GM12878 (cell line): ENCODE measurements around the gene RBM19. TPM values are rescaled to one million over a fixed set of nuclear protein-coding genes. Genes with fewer than 3 reads are reported as not detected.

ENCODE experiments used
- ATAC-seq: fragments of 200-7000 bp; cut with Tn5 transposase; 3 replicates; pipeline ENCODE4 v1.9.1; 2020; ENCODE audit warnings: mild to moderate bottlenecking, moderate library complexity
- BruUV-seq: library from RNA; stranded (reverse); fragments of 400-500 nt; replicated peaks from 2 replicates; lab custom pipeline; 2021; lab: Mats Ljungman, UMichigan
- CTCF ChIA-PET: fragments of 300-600 bp; sonication (Branson Sonifier 250); formaldehyde crosslinking; extraction: SDS; loops from one replicate; lab custom pipeline; 2021; ENCODE audit warnings: inconsistent platforms; lab: Yijun Ruan, JAX
- POLR2A ChIA-PET: fragments of 350-600 bp; formaldehyde crosslinking; extraction: SDS; loops from one replicate; lab custom pipeline; 2021; ENCODE audit warnings: inconsistent platforms; lab: Charles Lee
- RAD21 ChIA-PET: fragments of 300-600 bp; sonication (Branson Sonifier 250); formaldehyde crosslinking; loops from one replicate; lab custom pipeline; 2023; ENCODE audit warnings: antibody characterized with exemption; ENCODE audit not compliant: unreplicated experiment; lab: Charles Lee
- SMC1A ChIA-PET: fragments of 300-600 bp; sonication (Branson Sonifier 250); formaldehyde crosslinking; loops from one replicate; lab custom pipeline; 2023; ENCODE audit not compliant: unreplicated experiment, uncharacterized antibody; lab: Charles Lee
- DNase-seq: peaks from one replicate; pipeline ENCODE4 v3.0.0-alpha.2; 2011; ENCODE audit warnings: low read depth, low spot score
- FAIRE-seq: peaks from 3 replicates; lab custom pipeline; 2011; peaks lifted over from hg19 to GRCh38; lab: Jason Lieb, UNC
- H2AFZ ChIP-seq: 2 replicates; pipeline ENCODE4 v1.6.0; 2011; ENCODE audit warnings: low read depth, low read length, control low read depth; ENCODE audit not compliant: control insufficient read depth
- H3K27ac ChIP-seq: 2 replicates; pipeline ENCODE4 v1.5.1; 2011; ENCODE audit warnings: control low read depth; ENCODE audit not compliant: control insufficient read depth, insufficient read depth
- H3K27me3 ChIP-seq, 2 experiments: replicated peaks in 1 of 2; 2 replicates each; pipeline versions ENCODE4 v1.6.0 to v1.6.1; 2011; ENCODE audit warnings: low read length in 1 of 2; ENCODE audit not compliant: control insufficient read depth in 2 of 2, insufficient read depth in 2 of 2
- H3K36me3 ChIP-seq, 2 experiments: 2 replicates each; pipeline ENCODE4 v1.5.1; 2011; ENCODE audit warnings: low read length in 1 of 2; ENCODE audit not compliant: control insufficient read depth in 2 of 2, insufficient read depth in 2 of 2
- H3K4me1 ChIP-seq: 2 replicates; pipeline ENCODE4 v1.6.1; 2011; ENCODE audit warnings: mild to moderate bottlenecking, low read length, moderate library complexity, mixed read lengths; ENCODE audit not compliant: control insufficient read depth, insufficient read depth
- H3K4me2 ChIP-seq: 2 replicates; pipeline ENCODE4 v1.6.0; 2011; ENCODE audit warnings: control low read depth; ENCODE audit not compliant: control insufficient read depth, insufficient read depth
- H3K4me3 ChIP-seq: fragments of 200-600 bp; sonication (generic); 2 replicates; pipeline ENCODE4 v1.5.1; 2016
- H3K79me2 ChIP-seq: 2 replicates; pipeline ENCODE4 v1.6.0; 2011; ENCODE audit warnings: low read length; ENCODE audit not compliant: control insufficient read depth, insufficient read depth
- H3K9ac ChIP-seq: 2 replicates; pipeline ENCODE4 v1.8.0; 2011; ENCODE audit warnings: low read length, control low read depth, mixed read lengths; ENCODE audit not compliant: control insufficient read depth, insufficient read depth
- H3K9me3 ChIP-seq: replicated peaks from 3 replicates; pipeline ENCODE4 v1.5.1; 2011; ENCODE audit warnings: mild to moderate bottlenecking, low read length; ENCODE audit not compliant: control insufficient read depth, insufficient read depth
- H4K20me1 ChIP-seq: 2 replicates; pipeline ENCODE4 v1.6.0; 2011; ENCODE audit not compliant: control insufficient read depth, insufficient read depth
- CEBPB ChIP-seq, 2 experiments: fragments of 150-350 bp in 1 of 2; IDR thresholded peaks; 2 replicates each; pipeline ENCODE4 v1.6.1; 2012 to 2014; ENCODE audit warnings: low read depth in 2 of 2, low read length in 2 of 2, borderline replicate concordance in 1 of 2, inconsistent platforms in 1 of 2
- FOXK2 ChIP-seq: fragments of 450-650 bp; IDR thresholded peaks from 2 replicates; pipeline ENCODE4 v1.6.1; 2017; ENCODE audit warnings: mild to moderate bottlenecking, moderate library complexity
- POLR2AphosphoS2 ChIP-seq: IDR thresholded peaks from 2 replicates; pipeline ENCODE4 v1.6.1; 2011; ENCODE audit warnings: low read depth, mild to moderate bottlenecking, low read length, improper control_type of control experiment, moderate library complexity
- ZBTB33 ChIP-seq: fragments of 450-650 bp; IDR thresholded peaks from 2 replicates; pipeline ENCODE4 v1.6.1; 2017; ENCODE audit warnings: mild to moderate bottlenecking
- WGBS: methylation state at CpG from one replicate; pipeline ENCODE4 v1.1.6; 2016; ENCODE audit warnings: low lambda C conversion rate; ENCODE audit not compliant: insufficient replicate concordance, insufficient coverage; ENCODE audit errors: missing lambda C conversion rate; 5-methylcytosine and 5-hydroxymethylcytosine counted together
- in situ Hi-C: fragments of 300-500 bp; cut with MboI; formaldehyde crosslinking; loops from 9 replicates; pipeline ENCODE4 v1.14.3; 2018; ENCODE audit warnings: mixed read lengths
- intact Hi-C: fragments of 100-400 bp; cut with micrococcal nuclease; formaldehyde crosslinking; loops from one replicate; pipeline ENCODE4 v1.14.2; 2022; ENCODE audit not compliant: unreplicated experiment
- polyA plus RNA-seq, 11 experiments: library from polyadenylated mRNA; depleted of rRNA in 4 of 11; unstranded in 6 of 11; stranded (reverse) in 5 of 11; fragments of >200 nt; fragmentation: Nextera tagmentation in 4 of 11; fragmentation: Illumina TruSeq in 1 of 11; extraction: Ambion mirVana in 4 of 11; extraction: Trizol in 1 of 11; gene quantifications; 1 replicate in 1 of 11; 2 replicates in 10 of 11; pipeline versions ENCODE4 v1.2.1 to v1.2.3, GENCODE V29; 2011 to 2016; ENCODE audit warnings: inconsistent platforms in 2 of 11, missing spikeins in 2 of 11, low read depth in 1 of 11
- total RNA-seq, 4 experiments: library from RNA; depleted of rRNA in 3 of 4; stranded (reverse); fragments of >200 nt in 3 of 4; fragmentation: Illumina TruSeq in 1 of 4; extraction: Trizol in 1 of 4; gene quantifications; 2 replicates each; pipeline versions ENCODE4 v1.2.1 to v1.2.3, GENCODE V29; 2013 to 2021

Gene RBM19
- total and polyA plus RNA-seq, 10 of the 15 experiments (the other 5 are each of a cell fraction or from before 2014, with no cell fraction given) = 4.2 to 42.9 (median 28.4) TPM

DNA sequence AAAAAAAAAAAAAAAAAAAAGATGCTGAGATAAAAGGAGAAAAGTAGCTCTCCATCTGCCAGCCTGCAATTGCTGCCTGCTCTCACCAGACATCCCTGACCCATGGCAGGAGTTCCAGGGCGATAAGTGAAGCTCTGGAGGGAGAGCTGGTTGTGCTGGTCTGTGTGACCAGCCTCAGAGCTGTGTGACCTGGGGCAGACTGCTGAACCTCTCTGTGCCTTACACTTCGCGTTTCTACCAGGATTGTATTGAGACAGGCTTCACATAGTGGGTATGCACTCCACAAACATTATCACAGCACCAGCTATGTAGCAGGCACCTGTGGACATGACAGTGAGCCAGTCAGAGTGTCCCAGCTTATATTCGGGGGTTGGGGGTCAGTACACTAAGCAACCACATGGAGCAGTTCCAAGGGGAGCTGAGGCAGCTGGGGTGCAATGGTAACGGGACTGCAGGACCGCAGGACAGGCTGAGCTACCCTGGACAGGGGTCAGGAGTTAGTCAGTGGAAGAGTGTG is 57.5 kb downstream of the RBM19 start:
- WGBS = 92% methylated on average over 6 of the region's 6 CpGs
- SMC1A ChIA-PET = interaction anchor here (1.2 to 1.3 kb wide), 2 partner anchors 46 to 252 kb away, joined by 3 to 4 read pairs; no protein-coding TSS in a partner anchor
- RAD21 ChIA-PET = interaction anchor here (1.3 kb wide), 1 partner anchor 45 kb away, joined by 5 read pairs; no protein-coding TSS in a partner anchor
- Histone ChIP-seq H3K9ac (no peak overlapping the region), H3K4me3 (no peak overlapping the region), H3K79me2 (no peaks in the 10 kb centered on the region), H3K36me3 (peaks cover 4 to 7% of the 10 kb centered on the region in 2 experiments; a peak in 3 of 4 replicates), H3K27me3 (no peaks in the 10 kb centered on the region), H3K9me3 (no peaks in the 10 kb centered on the region), H2AFZ (no peak overlapping the region), H3K4me2 (no peak overlapping the region), H4K20me1 (no peaks in the 10 kb centered on the region), H3K27ac (no peak overlapping the region), H3K4me1 (no peaks in the 10 kb centered on the region)
- no TSS peak for BruUV-seq
- POLR2A ChIA-PET = interaction anchor here (0.6 kb wide), 2 partner anchors 118 to 1069 kb away, joined by 3 read pairs; no protein-coding TSS in a partner anchor
- ATAC-seq = no peak
- no peak for FAIRE-seq
- no peak for DNase-seq
- TF ChIP-seq FOXK2 (no peak), CEBPB (IDR thresholded peaks at IDR 0.05; ENCODE audit: borderline replicate concordance in 1 of 2, low read depth in 2 of 2, low read length in 2 of 2) (no peak)
- CTCF ChIA-PET = interaction anchor here (0.6 to 1.2 kb wide), 4 partner anchors 9 to 447 kb away, joined by 3 to 5 read pairs (median 3); no protein-coding TSS in a partner anchor
- in situ Hi-C loops (no loop called here), intact Hi-C loops (no loop called here)

- BruUV-seq = no TSS peak
- no peak overlapping the region for H2AFZ ChIP-seq
- intact Hi-C loops = no loop called here
- H3K9me3 ChIP-seq = no peaks in the 10 kb centered on the region
- in situ Hi-C loops = no loop called here
- no peak overlapping the region for H3K27ac ChIP-seq
- TF ChIP-seq ZBTB33 = no peak
- no peak for TF ChIP-seq POLR2AphosphoS2
- H3K4me1 ChIP-seq = no peaks in the 10 kb centered on the region
- H3K9ac ChIP-seq = no peak overlapping the region
- no peak for DNase-seq
- peaks cover 4 to 6% of the 10 kb centered on the region in 2 experiments for H3K36me3 ChIP-seq
- H3K4me2 ChIP-seq = no peak overlapping the region
- H3K79me2 ChIP-seq = no peaks in the 10 kb centered on the region
- SMC1A ChIA-PET = no interaction called here
- no peak overlapping the region for H3K4me3 ChIP-seq
- 96% methylated on average over 11 of the region's 11 CpGs for WGBS
- CTCF ChIA-PET = no interaction called here
- POLR2A ChIA-PET = no interaction called here
- FAIRE-seq = no peak
- H3K27me3 ChIP-seq = no peaks in the 10 kb centered on the region
- RAD21 ChIA-PET = no interaction called here
- ATAC-seq = no peak
- no peaks in the 10 kb centered on the region for H4K20me1 ChIP-seq
Measured at GRCh38 chr12:113907446-113908180, 58.5 kb downstream of the RBM19 start.
